K562 (cell line): ENCODE data around the gene KRI1. TPM values are rescaled to one million over a fixed set of nuclear protein-coding genes. Genes with fewer than 3 reads are reported as not detected.

Source experiments
- MGA ChIP-seq: fragments of 450-650 bp; IDR thresholded peaks from 2 replicates; pipeline ENCODE4 v1.6.1; 2016; ENCODE audit warnings: mild to moderate bottlenecking, moderate library complexity
- ZNF174 ChIP-seq: fragments of 250-450 bp; sonication (Bioruptor Pico); IDR thresholded peaks from 2 replicates; pipeline ENCODE4 v1.4.0; 2020; ENCODE audit warnings: mild to moderate bottlenecking
- polyA plus RNA-seq, 8 experiments: library from polyadenylated mRNA; depleted of rRNA in 4 of 8; stranded (reverse) in 5 of 8; unstranded in 3 of 8; fragments of >200 nt; fragmentation: Nextera tagmentation in 2 of 8; fragmentation: Illumina TruSeq in 1 of 8; extraction: Ambion mirVana in 2 of 8; extraction: Trizol in 1 of 8; gene quantifications; 2 replicates each; pipeline versions ENCODE4 v1.2.1 to v1.2.3, GENCODE V29; 2011 to 2014; ENCODE audit warnings: inconsistent platforms in 1 of 8, missing spikeins in 1 of 8
- total RNA-seq, 7 experiments: library from RNA; depleted of rRNA in 6 of 7; stranded (reverse); fragments of >200 nt in 6 of 7; fragmentation: Illumina TruSeq in 2 of 7; extraction: Trizol in 2 of 7; gene quantifications; 2 replicates each; pipeline versions ENCODE4 v1.2.1 to v1.2.3, GENCODE V29; 2011 to 2021; ENCODE audit warnings: low replicate concordance in 1 of 7

The KRI1 gene
- total and polyA plus RNA-seq, 9 of the 15 experiments (the other 6 are each of a cell fraction or from before 2014, with no cell fraction given), result 1.1 to 50.7 (median 24.7) TPM

GRCh38 chr19:10593820-10594637, 28.2 kb upstream of the KRI1 start (continued):
- TF ChIP-seq MGA (no peak), ZNF174 (CRISPR knock-in tag) (no peak)
- TF ChIP-seq, all 486 proteins: peak for 1
